HG03521 (cell line): Measurements from ENCODE around the gene OGFR.

Experiments used
- ATAC-seq: cut with Tn5 transposase; IDR thresholded peaks from one replicate; pipeline ENCODE4 v1.9.1; 2021; ENCODE audit warnings: mild to moderate bottlenecking, moderate library complexity; ENCODE audit not compliant: unreplicated experiment

OGFR gene

GRCh38 chr20:62799459-62799858, 5.2 kb upstream of the OGFR start:
- no peak for ATAC-seq

- ATAC-seq, result no peak
These were observed 4.8 kb upstream of the OGFR start for GRCh38 chr20:62799873-62800272.

- ATAC-seq, result no peak
These were observed 4.0 kb upstream of the OGFR start for GRCh38 chr20:62800314-62801259.

GRCh38 chr20:62801284-62802010, 3.2 kb upstream of the OGFR start:
- ATAC-seq, result no peak

GRCh38 chr20:62802026-62802712, 2.5 kb upstream of the OGFR start:
- no peak for ATAC-seq

- no peak for ATAC-seq
These were observed 511 bp upstream of the OGFR start for GRCh38 chr20:62804021-62804626.

GRCh38 chr20:62805155-62805710, 598 bp downstream of the OGFR start:
- ATAC-seq, result no peak

- ATAC-seq, result no peak
These were observed 1.2 kb downstream of the OGFR start for GRCh38 chr20:62805711-62806382.

GRCh38 chr20:62806383-62807050, 1.9 kb downstream of the OGFR start:
- no peak for ATAC-seq

- no peak for ATAC-seq
These were observed 3.0 kb downstream of the OGFR start for GRCh38 chr20:62807444-62808210.

- ATAC-seq, result no peak
These were observed 3.7 kb downstream of the OGFR start for GRCh38 chr20:62808211-62808865.

- no peak for ATAC-seq
These were observed 5.1 kb downstream of the OGFR start for GRCh38 chr20:62809530-62810428.

- ATAC-seq, result no peak
These were observed 6.7 kb downstream of the OGFR start for GRCh38 chr20:62811320-62811719.

- ATAC-seq, result no peak
These were observed 7.1 kb downstream of the OGFR start for GRCh38 chr20:62811720-62812119.

- no peak for ATAC-seq
These were observed 7.7 kb downstream of the OGFR start for GRCh38 chr20:62812181-62812906.

GRCh38 chr20:62812907-62813200, 8.2 kb downstream of the OGFR start:
- ATAC-seq, result no peak

GRCh38 chr20:62813588-62813987, 9.0 kb downstream of the OGFR start:
- ATAC-seq, result no peak
